ENCODE measurements around the gene COA8. TPM values are rescaled to one million over a fixed set of nuclear protein-coding genes. Genes with fewer than 3 reads are reported as not detected.

COA8 gene
- polyA plus RNA-seq, 3 donors: 13.2 to 58.1 (median 52.3) TPM

DNA sequence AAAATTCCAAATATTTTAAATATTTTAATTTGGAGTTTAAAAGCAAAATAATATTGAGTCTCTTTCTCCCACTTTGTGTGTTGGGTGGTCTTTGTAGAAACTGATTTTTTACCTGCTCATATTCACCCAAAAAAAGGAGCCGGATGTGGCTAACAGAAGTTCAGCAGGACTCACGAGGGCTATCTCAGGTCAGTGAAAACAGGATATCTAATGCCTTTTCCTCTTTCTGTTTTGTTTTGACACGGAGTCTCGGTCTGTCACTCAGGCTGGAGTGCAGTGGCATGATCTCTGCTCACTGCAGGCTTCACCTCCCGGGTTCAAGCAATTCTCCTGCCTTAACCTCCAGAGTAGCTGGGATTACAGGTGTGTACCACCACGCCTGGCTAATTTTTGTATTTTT lies 30.8 kb downstream of the COA8 start:
- no peaks in the 10 kb centered on the region for H3K79me2 ChIP-seq (ENCODE audit: insufficient read depth, low read length)
- Mint-ChIP-seq H3K4me1 (peaks cover 12% of the 10 kb centered on the region), H3K4me3 (no peak overlapping the region), H3K27me3 (ENCODE audit: low read depth in 3 of 3) (peaks cover 0 to 2% (median 2%) of the 10 kb centered on the region in 3 donors), H3K9me3 (no peaks in the 10 kb centered on the region), H3K27ac (no peak overlapping the region), H3K36me3 (peaks cover 25 to 29% of the 10 kb centered on the region in 2 donors)
- no peak overlapping the region for H3K4me2 ChIP-seq (replicated peaks; ENCODE audit: extremely low read depth, low read length, poor library complexity, severe bottlenecking)
- peaks cover 15 to 23% of the 10 kb centered on the region in 2 donors for H3K36me3 ChIP-seq (replicated peaks in 1 of 2; ENCODE audit: control insufficient read depth in 1 of 2, insufficient read depth in 2 of 2, low read length in 2 of 2)
- intact Hi-C loops (cut with micrococcal nuclease): no loop called here
- WGBS (ENCODE audit: insufficient coverage): 47% methylated on average over 2 of the region's 6 CpGs
- no peak overlapping the region for H3K9ac ChIP-seq (ENCODE audit: insufficient read depth, low read length, poor library complexity, severe bottlenecking)
- TF ChIP-seq, protein P1, sequence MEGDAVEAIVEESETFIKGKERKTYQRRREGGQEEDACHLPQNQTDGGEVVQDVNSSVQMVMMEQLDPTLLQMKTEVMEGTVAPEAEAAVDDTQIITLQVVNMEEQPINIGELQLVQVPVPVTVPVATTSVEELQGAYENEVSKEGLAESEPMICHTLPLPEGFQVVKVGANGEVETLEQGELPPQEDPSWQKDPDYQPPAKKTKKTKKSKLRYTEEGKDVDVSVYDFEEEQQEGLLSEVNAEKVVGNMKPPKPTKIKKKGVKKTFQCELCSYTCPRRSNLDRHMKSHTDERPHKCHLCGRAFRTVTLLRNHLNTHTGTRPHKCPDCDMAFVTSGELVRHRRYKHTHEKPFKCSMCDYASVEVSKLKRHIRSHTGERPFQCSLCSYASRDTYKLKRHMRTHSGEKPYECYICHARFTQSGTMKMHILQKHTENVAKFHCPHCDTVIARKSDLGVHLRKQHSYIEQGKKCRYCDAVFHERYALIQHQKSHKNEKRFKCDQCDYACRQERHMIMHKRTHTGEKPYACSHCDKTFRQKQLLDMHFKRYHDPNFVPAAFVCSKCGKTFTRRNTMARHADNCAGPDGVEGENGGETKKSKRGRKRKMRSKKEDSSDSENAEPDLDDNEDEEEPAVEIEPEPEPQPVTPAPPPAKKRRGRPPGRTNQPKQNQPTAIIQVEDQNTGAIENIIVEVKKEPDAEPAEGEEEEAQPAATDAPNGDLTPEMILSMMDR (IDR thresholded peaks at IDR 0.05): no peak
- H3K4me1 ChIP-seq (ENCODE audit: control insufficient read depth in 1 of 2, insufficient read depth in 2 of 2, low read length in 2 of 2): peaks cover 5 to 8% of the 10 kb centered on the region in 2 donors
- no peaks in the 10 kb centered on the region for H3K9me3 ChIP-seq (replicated peaks in 1 of 2; ENCODE audit: control insufficient read depth in 1 of 2, insufficient read depth in 1 of 2, low read length in 2 of 2)
- no peaks in the 10 kb centered on the region for H3K27me3 ChIP-seq (ENCODE audit: control insufficient read depth in 2 of 2, insufficient read depth in 2 of 2, low read length in 2 of 2)
- H2AFZ ChIP-seq (ENCODE audit: insufficient read depth, low read depth, low read length, poor library complexity, severe bottlenecking): no peak overlapping the region
- H3K27ac ChIP-seq (ENCODE audit: low read depth in 1 of 2, low read length in 2 of 2): no peak overlapping the region
- no peak overlapping the region for H3K4me3 ChIP-seq (replicated peaks in 1 of 3; ENCODE audit: low read depth in 2 of 3, low read length in 3 of 3)
- no peak for DNase-seq
- H4K20me1 ChIP-seq (ENCODE audit: insufficient read depth, low read length): no peaks in the 10 kb centered on the region

DNA sequence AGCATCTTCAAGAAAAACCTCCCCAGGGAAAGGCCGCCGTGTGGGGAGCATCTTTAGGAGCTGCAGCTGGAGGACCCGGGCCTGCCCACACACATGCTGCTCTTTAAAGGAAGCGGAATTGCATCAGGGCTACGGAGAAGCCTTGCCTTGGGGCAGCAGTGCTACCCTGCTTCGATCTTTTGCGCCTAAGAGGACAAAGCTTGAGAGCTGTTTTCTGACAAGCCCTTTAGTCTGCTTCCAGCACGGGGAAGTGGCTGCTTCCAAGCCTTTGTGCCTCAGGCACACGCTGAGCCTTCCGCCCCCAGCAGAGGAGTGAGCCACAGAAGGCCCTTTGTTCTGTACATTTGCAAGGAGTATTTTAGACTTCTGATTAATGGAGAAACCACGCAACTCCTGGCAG lies 31.5 kb downstream of the COA8 start:
- H3K4me3 Mint-ChIP-seq: no peak overlapping the region
- Histone ChIP-seq H3K4me2 (replicated peaks; ENCODE audit: extremely low read depth, low read length, poor library complexity, severe bottlenecking) (no peak overlapping the region), H3K79me2 (ENCODE audit: insufficient read depth, low read length) (no peaks in the 10 kb centered on the region), H3K4me1 (ENCODE audit: control insufficient read depth in 1 of 2, insufficient read depth in 2 of 2, low read length in 2 of 2) (peaks cover 5 to 8% of the 10 kb centered on the region in 2 donors), H3K9ac (ENCODE audit: insufficient read depth, low read length, poor library complexity, severe bottlenecking) (no peak overlapping the region), H3K27me3 (ENCODE audit: control insufficient read depth in 2 of 2, insufficient read depth in 2 of 2, low read length in 2 of 2) (no peaks in the 10 kb centered on the region), H3K4me3 (replicated peaks in 1 of 3; ENCODE audit: low read depth in 2 of 3, low read length in 3 of 3) (no peak overlapping the region), H3K27ac (ENCODE audit: low read depth in 1 of 2, low read length in 2 of 2) (no peak overlapping the region), H2AFZ (ENCODE audit: insufficient read depth, low read depth, low read length, poor library complexity, severe bottlenecking) (no peak overlapping the region), H4K20me1 (ENCODE audit: insufficient read depth, low read length) (no peaks in the 10 kb centered on the region), H3K9me3 (replicated peaks in 1 of 2; ENCODE audit: control insufficient read depth in 1 of 2, insufficient read depth in 1 of 2, low read length in 2 of 2) (no peaks in the 10 kb centered on the region), H3K36me3 (replicated peaks in 1 of 2; ENCODE audit: control insufficient read depth in 1 of 2, insufficient read depth in 2 of 2, low read length in 2 of 2) (peaks cover 11 to 16% of the 10 kb centered on the region in 2 donors)
- peaks cover 0 to 2% (median 2%) of the 10 kb centered on the region in 3 donors for H3K27me3 Mint-ChIP-seq (ENCODE audit: low read depth in 3 of 3)
- no peak for DNase-seq
- peaks cover 19 to 22% of the 10 kb centered on the region in 2 donors for H3K36me3 Mint-ChIP-seq
- TF ChIP-seq, protein P1 (IDR thresholded peaks at IDR 0.05): no peak
- no peaks in the 10 kb centered on the region for H3K9me3 Mint-ChIP-seq
- H3K27ac Mint-ChIP-seq: no peak overlapping the region
- H3K4me1 Mint-ChIP-seq: peaks cover 12% of the 10 kb centered on the region
- WGBS (ENCODE audit: insufficient coverage): 92% methylated on average over 9 of the region's 11 CpGs
- intact Hi-C loops (cut with micrococcal nuclease): no loop called here
